ENCODE results near the gene TSEN34.
"Not testable (repeated sequence)": the region's sequence is repeated elsewhere in the genome, so short reads cannot be mapped to it uniquely, and the experiment has no call there.

TSEN34 gene

GRCh38 chr19:54189145-54189734, 1.9 kb upstream of the TSEN34 start, which contains the start of gene MBOAT7:
TSS of gene MBOAT7 (minus strand) at chr19:54189580. CDS start at chr19:54188508, 1,072 bp downstream.
- no peak for DNase-seq

- DNase-seq = peak; percentile 99
These were observed 1.2 kb upstream of the TSEN34 start for GRCh38 chr19:54189735-54190502.

- peak; percentile 97 for DNase-seq
These were observed 551 bp upstream of the TSEN34 start for GRCh38 chr19:54190503-54191010.

GRCh38 chr19:54191811-54192453, 824 bp downstream of the TSEN34 start:
- no peak for DNase-seq

- DNase-seq = no peak
These were observed 1.9 kb downstream of the TSEN34 start for GRCh38 chr19:54193011-54193410.

GRCh38 chr19:54194463-54194862, 3.4 kb downstream of the TSEN34 start:
- not testable (repeated sequence) for DNase-seq

GRCh38 chr19:54196536-54196935, 5.4 kb downstream of the TSEN34 start:
- no peak for DNase-seq

GRCh38 chr19:54197121-54197520, 6.0 kb downstream of the TSEN34 start:
- no peak for DNase-seq

- no peak for DNase-seq
These were observed 8.3 kb downstream of the TSEN34 start for GRCh38 chr19:54199401-54199800.

- no peak for DNase-seq
These were observed 10.1 kb downstream of the TSEN34 start for GRCh38 chr19:54201172-54201701.

- no peak for DNase-seq
These were observed 10.9 kb downstream of the TSEN34 start for GRCh38 chr19:54201980-54202379.

GRCh38 chr19:54203151-54203611, 12.1 kb downstream of the TSEN34 start:
- no peak for DNase-seq

GRCh38 chr19:54204767-54205468, 13.8 kb downstream of the TSEN34 start:
- no peak for DNase-seq

GRCh38 chr19:54206030-54206830, 15.1 kb downstream of the TSEN34 start:
- DNase-seq = no peak

GRCh38 chr19:54206831-54207177, 15.7 kb downstream of the TSEN34 start:
- no peak for DNase-seq

- DNase-seq = not testable (repeated sequence)
These were observed 16.1 kb downstream of the TSEN34 start for GRCh38 chr19:54207193-54207592.

- DNase-seq = no peak
These were observed 16.5 kb downstream of the TSEN34 start for GRCh38 chr19:54207676-54207982.

- DNase-seq = no peak
These were observed 17.1 kb downstream of the TSEN34 start for GRCh38 chr19:54207983-54208783.

- no peak for DNase-seq
These were observed 17.6 kb downstream of the TSEN34 start for GRCh38 chr19:54208784-54209057.

- DNase-seq = no peak
These were observed 18.1 kb downstream of the TSEN34 start for GRCh38 chr19:54209058-54209810.
